Stimulated activated CD4-positive, alpha-beta T cell treated with anti-CD3 and anti-CD28 coated beads, Interleukin-2, amount 100 ng/mL, for 24 hours (primary cell): Measurements from ENCODE around the gene NT5C2.

Experiments used
- DNase-seq, 2 donors: peaks; one replicate each; pipeline ENCODE4 v3.0.0-alpha.2; 2020

The NT5C2 gene

GRCh38 chr10:103053659-103054581 lies 139.2 kb downstream of the NT5C2 start:
- peak; percentile 33 to 41 for DNase-seq

GRCh38 chr10:103049237-103049636 lies 143.8 kb downstream of the NT5C2 start:
- DNase-seq: no peak

- DNase-seq: no peak
These were observed 145.7 kb downstream of the NT5C2 start for GRCh38 chr10:103047381-103047780.

- DNase-seq: no peak
These were observed 147.1 kb downstream of the NT5C2 start for GRCh38 chr10:103045961-103046360.

- no peak for DNase-seq
These were observed 148.1 kb downstream of the NT5C2 start for GRCh38 chr10:103044942-103045489.

- no peak for DNase-seq
These were observed 150.2 kb downstream of the NT5C2 start for GRCh38 chr10:103042908-103043307.

- DNase-seq: no peak
These were observed 150.9 kb downstream of the NT5C2 start for GRCh38 chr10:103042129-103042528.

- DNase-seq: no peak
These were observed 151.7 kb downstream of the NT5C2 start for GRCh38 chr10:103041391-103041790.

GRCh38 chr10:103040418-103040817 lies 152.7 kb downstream of the NT5C2 start:
- DNase-seq: no peak

- no peak for DNase-seq
These were observed 154.5 kb downstream of the NT5C2 start for GRCh38 chr10:103038570-103038969.
